HCT116 (cell line): ENCODE measurements around the gene STK11. TPM values are rescaled to one million over a fixed set of nuclear protein-coding genes. Genes with fewer than 3 reads are reported as not detected.

Source experiments
- ATAC-seq: fragments of 200-7000 bp; cut with Tn5 transposase; 2 replicates; pipeline ENCODE4 v1.9.1; 2020; ENCODE audit warnings: mild to moderate bottlenecking, moderate library complexity
- BruUV-seq: library from RNA; stranded (reverse); fragments of 400-500 nt; replicated peaks from 2 replicates; lab custom pipeline; 2021; lab: Mats Ljungman, UMichigan
- CTCF ChIA-PET: fragments of 300-600 bp; sonication (Branson Sonifier 250); formaldehyde crosslinking; loops from one replicate; lab custom pipeline; 2021; ENCODE audit warnings: antibody characterized with exemption; lab: Charles Lee
- POLR2A ChIA-PET: fragments of 300-600, 350-600 bp; sonication (Branson Sonifier 250); formaldehyde crosslinking; loops from one replicate; lab custom pipeline; 2021; ENCODE audit warnings: antibody characterized with exemption; lab: Charles Lee
- RAD21 ChIA-PET, 2 experiments: fragments of 300-600 bp; sonication (Branson Sonifier 250); formaldehyde crosslinking; loops; one replicate each; lab custom pipeline; 2023; ENCODE audit warnings: low total read pairs in 2 of 2; ENCODE audit not compliant: uncharacterized antibody in 2 of 2, unreplicated experiment in 2 of 2, low non-redundant PET in 1 of 2; lab: Charles Lee
- DNase-seq: peaks from one replicate; pipeline ENCODE4 v3.0.0-alpha.2; 2010; ENCODE audit warnings: low read depth, low spot score
- H2AFZ ChIP-seq: fragments of 200-600 bp; shearing (Covaris generic), sonication (generic); 2 replicates; pipeline ENCODE4 v1.6.1; 2017; ENCODE audit warnings: low read depth, mixed run types, mixed read lengths, antibody characterized with exemption, low read length; ENCODE audit not compliant: poor library complexity, severe bottlenecking
- H3K27ac ChIP-seq: 2 replicates; pipeline ENCODE4 v1.5.1; 2012; ENCODE audit warnings: low read depth, low read length
- H3K27me3 ChIP-seq: fragments of 200-600 bp; sonication (generic); 2 replicates; pipeline ENCODE4 v1.6.1; 2016; ENCODE audit warnings: mixed run types, low read length, mixed read lengths; ENCODE audit not compliant: insufficient read depth
- H3K36me3 ChIP-seq, 2 experiments: fragments of 200-500 bp in 1 of 2; fragments of 200-600 bp in 1 of 2; sonication (Bioruptor generic) in 1 of 2; sonication (generic) in 1 of 2; 2 replicates each; pipeline versions ENCODE4 v1.5.1 to v1.6.1; 2014 to 2016; ENCODE audit warnings: low read length in 2 of 2, inconsistent platforms in 1 of 2, mixed read lengths in 1 of 2, mixed run types in 1 of 2; ENCODE audit not compliant: insufficient read depth in 2 of 2, control insufficient read depth in 1 of 2
- H3K4me1 ChIP-seq, 2 experiments: fragments of 200-600 bp in 1 of 2; sonication (generic) in 1 of 2; 2 replicates each; pipeline versions ENCODE4 v1.5.1 to v1.6.1; 2012 to 2017; ENCODE audit warnings: low read length in 2 of 2, inconsistent platforms in 1 of 2, mild to moderate bottlenecking in 1 of 2, mixed read lengths in 1 of 2, mixed run types in 1 of 2, moderate library complexity in 1 of 2; ENCODE audit not compliant: insufficient read depth in 2 of 2, control insufficient read depth in 1 of 2
- H3K4me2 ChIP-seq: fragments of 200-600 bp; sonication (generic); 2 replicates; pipeline ENCODE4 v1.6.1; 2017; ENCODE audit warnings: mixed run types, low read length, mixed read lengths
- H3K4me3 ChIP-seq, 2 experiments: fragments of 200-600 bp in 1 of 2; sonication (generic) in 1 of 2; replicated peaks in 1 of 2; 2 replicates each; pipeline ENCODE4 v1.5.1; 2011 to 2016; ENCODE audit warnings: low read length in 2 of 2, control low read depth in 1 of 2, low read depth in 1 of 2, mild to moderate bottlenecking in 1 of 2, mixed read lengths in 1 of 2, mixed run types in 1 of 2
- H3K79me2 ChIP-seq: fragments of 200-600 bp; sonication (generic); 2 replicates; pipeline ENCODE4 v1.6.1; 2017; ENCODE audit warnings: mild to moderate bottlenecking, mixed run types, low read length, moderate library complexity, mixed read lengths; ENCODE audit not compliant: insufficient read depth
- H3K9ac ChIP-seq: fragments of 200-600 bp; sonication (generic); 2 replicates; pipeline ENCODE4 v1.6.1; 2016; ENCODE audit warnings: low read length, mixed read lengths
- H3K9me2 ChIP-seq: fragments of 200-600 bp; sonication (generic), shearing (Covaris generic); 2 replicates; pipeline ENCODE4 v1.6.1; 2017; ENCODE audit warnings: mixed run types, mild to moderate bottlenecking, moderate library complexity; ENCODE audit not compliant: insufficient read depth
- H3K9me3 ChIP-seq, 2 experiments: fragments of 200-500 bp in 1 of 2; fragments of 200-600 bp in 1 of 2; sonication (Bioruptor generic) in 1 of 2; sonication (generic) in 1 of 2; 2 replicates each; pipeline ENCODE4 v1.6.1; 2014 to 2017; ENCODE audit warnings: low read length in 2 of 2, mixed read lengths in 2 of 2, inconsistent platforms in 1 of 2, low read depth in 1 of 2, mild to moderate bottlenecking in 1 of 2, mixed run types in 1 of 2, moderate library complexity in 1 of 2; ENCODE audit not compliant: control insufficient read depth in 1 of 2, insufficient read depth in 1 of 2
- H4K20me1 ChIP-seq: fragments of 200-600 bp; sonication (generic), shearing (Covaris generic); 2 replicates; pipeline ENCODE4 v1.6.1; 2017; ENCODE audit warnings: mixed run types, mild to moderate bottlenecking, moderate library complexity; ENCODE audit not compliant: insufficient read depth
- CBX3 ChIP-seq: IDR thresholded peaks from 2 replicates; pipeline ENCODE4 v1.6.1; 2012; ENCODE audit warnings: low read depth
- CEBPB ChIP-seq: IDR thresholded peaks from 2 replicates; pipeline ENCODE4 v1.6.1; 2012; ENCODE audit warnings: low read depth
- EGR1 ChIP-seq: IDR thresholded peaks from 2 replicates; pipeline ENCODE4 v1.6.1; 2012; ENCODE audit warnings: low read depth
- ELF1 ChIP-seq: IDR thresholded peaks from 2 replicates; pipeline ENCODE4 v1.6.1; 2012; ENCODE audit warnings: low read depth, borderline replicate concordance
- EZH2 ChIP-seq: fragments of 200-600 bp; sonication (generic); IDR thresholded peaks from 2 replicates; pipeline ENCODE4 v1.6.1; 2017; ENCODE audit warnings: antibody characterized with exemption, mixed run types
- EZH2phosphoT487 ChIP-seq: fragments of 200-600 bp; IDR thresholded peaks from 2 replicates; pipeline ENCODE4 v1.6.1; 2018; ENCODE audit warnings: antibody characterized with exemption, borderline replicate concordance
- FOSL1 ChIP-seq: IDR thresholded peaks from 2 replicates; pipeline ENCODE4 v1.6.1; 2012; ENCODE audit warnings: low read depth
- JUND ChIP-seq: IDR thresholded peaks from 2 replicates; pipeline ENCODE4 v1.6.1; 2012
- POLR2A ChIP-seq: IDR thresholded peaks from 2 replicates; pipeline ENCODE4 v1.7.0; 2011; ENCODE audit warnings: borderline replicate concordance; ENCODE audit not compliant: insufficient read depth, insufficient read length; ENCODE audit errors: extremely low read depth
- POLR2AphosphoS5 ChIP-seq: IDR thresholded peaks from 2 replicates; pipeline ENCODE4 v1.6.1; 2011; ENCODE audit warnings: mild to moderate bottlenecking, low read depth, low read length, moderate library complexity
- RAD21 ChIP-seq: IDR thresholded peaks from 2 replicates; pipeline ENCODE4 v1.6.1; 2012; ENCODE audit warnings: low read depth, mild to moderate bottlenecking
- SIN3A ChIP-seq: IDR thresholded peaks from 2 replicates; pipeline ENCODE4 v1.6.1; 2012; ENCODE audit warnings: low read depth
- SP1 ChIP-seq: IDR thresholded peaks from 2 replicates; pipeline ENCODE4 v1.6.1; 2012; ENCODE audit warnings: low read depth
- SRF ChIP-seq: IDR thresholded peaks from 2 replicates; pipeline ENCODE4 v1.6.1; 2012; ENCODE audit warnings: low read depth
- TCF7L2 ChIP-seq: IDR thresholded peaks from 2 replicates; pipeline ENCODE4 v1.7.0; 2011; ENCODE audit warnings: borderline replicate concordance, inconsistent platforms; ENCODE audit not compliant: insufficient read depth, insufficient read length; ENCODE audit errors: extremely low read depth
- YY1 ChIP-seq: IDR thresholded peaks from 2 replicates; pipeline ENCODE4 v1.6.1; 2011; ENCODE audit warnings: low read length, low read depth, moderate library complexity, mild to moderate bottlenecking; ENCODE audit not compliant: insufficient replicate concordance; ENCODE audit errors: extremely low read depth
- ZFX ChIP-seq: fragments of 450-650 bp; IDR thresholded peaks from 2 replicates; pipeline ENCODE4 v1.6.1; 2017
- ZNF274 ChIP-seq: fragments of 200-500 bp; sonication (Bioruptor generic); IDR thresholded peaks from 2 replicates; pipeline ENCODE4 v1.6.1; 2014; ENCODE audit warnings: mild to moderate bottlenecking, low read depth, low read length, inconsistent platforms
- intact Hi-C: fragments of 100-400 bp; cut with micrococcal nuclease; formaldehyde crosslinking; loops from 2 replicates; pipeline ENCODE4 v1.10.0; 2022
- total RNA-seq: library from RNA; stranded (reverse); gene quantifications from one replicate; pipeline ENCODE4 v1.2.1, GENCODE V29; 2021; ENCODE audit not compliant: unreplicated experiment
- TF ChIP-seq, protein P1 (sequence below), 3 experiments: fragments of 200-600 bp in 1 of 3; sonication (generic) in 1 of 3; IDR thresholded peaks in 2 of 3; conservative IDR thresholded peaks in 1 of 3; 2 replicates each; pipeline ENCODE4 v1.5.1; 2012 to 2017; ENCODE audit warnings: low read depth in 2 of 3, low read length in 2 of 3, antibody characterized with exemption in 1 of 3, borderline replicate concordance in 1 of 3, control low read depth in 1 of 3, mild to moderate bottlenecking in 1 of 3, mixed read lengths in 1 of 3, mixed run types in 1 of 3, moderate library complexity in 1 of 3; ENCODE audit not compliant: insufficient read depth in 1 of 3
- TF ChIP-seq, protein P2 (sequence below): IDR thresholded peaks from 2 replicates; pipeline ENCODE4 v1.6.1; 2012
- TF ChIP-seq, protein P3 (sequence below): IDR thresholded peaks from 2 replicates; pipeline ENCODE4 v1.6.1; 2012; ENCODE audit warnings: low read depth
- TF ChIP-seq, protein P4 (sequence below): IDR thresholded peaks from 2 replicates; pipeline ENCODE4 v1.6.1; 2012

STK11 gene
- total RNA-seq, 1 experiment from 2014 or later: 86.9 TPM

DNA sequence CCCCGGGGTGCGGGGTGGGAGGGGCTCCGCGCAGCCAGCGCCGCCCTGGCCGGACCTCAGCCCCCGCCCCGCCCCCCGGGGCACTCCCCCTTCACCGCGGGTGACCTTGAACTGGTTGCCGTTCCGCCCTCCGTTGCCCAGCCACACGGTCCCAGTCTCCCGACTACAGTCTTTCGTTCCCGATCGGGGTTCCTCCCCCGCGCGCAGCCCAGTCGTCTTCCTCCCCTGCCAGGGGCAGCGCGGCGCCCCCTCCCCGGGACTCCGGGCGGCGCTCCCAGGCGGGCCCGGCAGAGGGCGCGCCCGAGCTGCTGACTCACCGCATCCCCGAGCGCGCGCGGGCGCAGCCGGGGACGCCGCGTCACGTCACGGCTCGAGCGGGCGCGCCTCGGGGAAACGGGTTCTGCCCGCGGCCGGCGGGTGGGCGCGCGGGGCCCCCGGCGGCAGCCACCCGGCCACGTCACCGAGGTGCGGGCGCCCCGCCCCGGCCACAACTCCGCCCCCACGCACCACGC, 43.3 kb downstream of the STK11 start:
- peak overlapping the region; percentile 99 for H3K9ac ChIP-seq
- no TSS peak for BruUV-seq
- H2AFZ ChIP-seq: no peak overlapping the region
- no peaks in the 10 kb centered on the region for H3K9me2 ChIP-seq
- RAD21 ChIA-PET: no interaction called here
- no peaks in the 10 kb centered on the region for H3K9me3 ChIP-seq
- peak overlapping the region; percentile 100 for H3K27ac ChIP-seq
- H3K4me2 ChIP-seq: peak overlapping the region; percentile 98
- ATAC-seq (peak; percentile 31), DNase-seq (no peak)
- no peaks in the 10 kb centered on the region for H3K27me3 ChIP-seq
- intact Hi-C loops: loop anchor here (1.0 to 10.0 kb wide), 3 partner anchors 17 to 454 kb away; partner anchors contain the start of genes CNN2, PTBP1, RNU6-2 and TMEM259
- peak overlapping the region; percentile 63 to 71 for H3K4me3 ChIP-seq
- peaks cover 8 to 24% of the 10 kb centered on the region in 2 experiments for H3K36me3 ChIP-seq
- POLR2A ChIA-PET: interaction anchor here (0.7 to 1.0 kb wide), 2 partner anchors 17 to 18 kb away, joined by 3 read pairs; no protein-coding TSS in a partner anchor
- H4K20me1 ChIP-seq: peaks cover 14% of the 10 kb centered on the region; the same call in 1 of the 2 replicates
- CTCF ChIA-PET: interaction anchor here (1.0 kb wide), 1 partner anchor 17 kb away, joined by 7 read pairs; no protein-coding TSS in a partner anchor
- peaks cover 47 to 74% of the 10 kb centered on the region in 2 experiments for H3K4me1 ChIP-seq
- peaks cover 58% of the 10 kb centered on the region for H3K79me2 ChIP-seq
- no peak for TF ChIP-seq JUND
- TF ChIP-seq SP1: no peak
- no peak for TF ChIP-seq CEBPB
- TF ChIP-seq, protein P1, sequence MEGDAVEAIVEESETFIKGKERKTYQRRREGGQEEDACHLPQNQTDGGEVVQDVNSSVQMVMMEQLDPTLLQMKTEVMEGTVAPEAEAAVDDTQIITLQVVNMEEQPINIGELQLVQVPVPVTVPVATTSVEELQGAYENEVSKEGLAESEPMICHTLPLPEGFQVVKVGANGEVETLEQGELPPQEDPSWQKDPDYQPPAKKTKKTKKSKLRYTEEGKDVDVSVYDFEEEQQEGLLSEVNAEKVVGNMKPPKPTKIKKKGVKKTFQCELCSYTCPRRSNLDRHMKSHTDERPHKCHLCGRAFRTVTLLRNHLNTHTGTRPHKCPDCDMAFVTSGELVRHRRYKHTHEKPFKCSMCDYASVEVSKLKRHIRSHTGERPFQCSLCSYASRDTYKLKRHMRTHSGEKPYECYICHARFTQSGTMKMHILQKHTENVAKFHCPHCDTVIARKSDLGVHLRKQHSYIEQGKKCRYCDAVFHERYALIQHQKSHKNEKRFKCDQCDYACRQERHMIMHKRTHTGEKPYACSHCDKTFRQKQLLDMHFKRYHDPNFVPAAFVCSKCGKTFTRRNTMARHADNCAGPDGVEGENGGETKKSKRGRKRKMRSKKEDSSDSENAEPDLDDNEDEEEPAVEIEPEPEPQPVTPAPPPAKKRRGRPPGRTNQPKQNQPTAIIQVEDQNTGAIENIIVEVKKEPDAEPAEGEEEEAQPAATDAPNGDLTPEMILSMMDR (IDR thresholded peaks at IDR 0.05 in 2 of 3, conservative IDR thresholded peaks at IDR 0.05 in 1 of 3; ENCODE audit: borderline replicate concordance in 1 of 3, insufficient read depth in 1 of 3, low read depth in 2 of 3, low read length in 2 of 3): peak in 2 of 3 experiments; percentile 69 to 75; a peak in 4 of 6 replicates
- TF ChIP-seq, protein P2, sequence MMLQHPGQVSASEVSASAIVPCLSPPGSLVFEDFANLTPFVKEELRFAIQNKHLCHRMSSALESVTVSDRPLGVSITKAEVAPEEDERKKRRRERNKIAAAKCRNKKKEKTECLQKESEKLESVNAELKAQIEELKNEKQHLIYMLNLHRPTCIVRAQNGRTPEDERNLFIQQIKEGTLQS: no peak
- TF ChIP-seq, protein P3, sequence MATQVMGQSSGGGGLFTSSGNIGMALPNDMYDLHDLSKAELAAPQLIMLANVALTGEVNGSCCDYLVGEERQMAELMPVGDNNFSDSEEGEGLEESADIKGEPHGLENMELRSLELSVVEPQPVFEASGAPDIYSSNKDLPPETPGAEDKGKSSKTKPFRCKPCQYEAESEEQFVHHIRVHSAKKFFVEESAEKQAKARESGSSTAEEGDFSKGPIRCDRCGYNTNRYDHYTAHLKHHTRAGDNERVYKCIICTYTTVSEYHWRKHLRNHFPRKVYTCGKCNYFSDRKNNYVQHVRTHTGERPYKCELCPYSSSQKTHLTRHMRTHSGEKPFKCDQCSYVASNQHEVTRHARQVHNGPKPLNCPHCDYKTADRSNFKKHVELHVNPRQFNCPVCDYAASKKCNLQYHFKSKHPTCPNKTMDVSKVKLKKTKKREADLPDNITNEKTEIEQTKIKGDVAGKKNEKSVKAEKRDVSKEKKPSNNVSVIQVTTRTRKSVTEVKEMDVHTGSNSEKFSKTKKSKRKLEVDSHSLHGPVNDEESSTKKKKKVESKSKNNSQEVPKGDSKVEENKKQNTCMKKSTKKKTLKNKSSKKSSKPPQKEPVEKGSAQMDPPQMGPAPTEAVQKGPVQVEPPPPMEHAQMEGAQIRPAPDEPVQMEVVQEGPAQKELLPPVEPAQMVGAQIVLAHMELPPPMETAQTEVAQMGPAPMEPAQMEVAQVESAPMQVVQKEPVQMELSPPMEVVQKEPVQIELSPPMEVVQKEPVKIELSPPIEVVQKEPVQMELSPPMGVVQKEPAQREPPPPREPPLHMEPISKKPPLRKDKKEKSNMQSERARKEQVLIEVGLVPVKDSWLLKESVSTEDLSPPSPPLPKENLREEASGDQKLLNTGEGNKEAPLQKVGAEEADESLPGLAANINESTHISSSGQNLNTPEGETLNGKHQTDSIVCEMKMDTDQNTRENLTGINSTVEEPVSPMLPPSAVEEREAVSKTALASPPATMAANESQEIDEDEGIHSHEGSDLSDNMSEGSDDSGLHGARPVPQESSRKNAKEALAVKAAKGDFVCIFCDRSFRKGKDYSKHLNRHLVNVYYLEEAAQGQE: no peak
- TF ChIP-seq, protein P4, sequence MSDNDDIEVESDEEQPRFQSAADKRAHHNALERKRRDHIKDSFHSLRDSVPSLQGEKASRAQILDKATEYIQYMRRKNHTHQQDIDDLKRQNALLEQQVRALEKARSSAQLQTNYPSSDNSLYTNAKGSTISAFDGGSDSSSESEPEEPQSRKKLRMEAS: no peak
- TF ChIP-seq RAD21: no peak
- peak; percentile 26; the same call in 1 of the 2 replicates for TF ChIP-seq POLR2AphosphoS5
- TF ChIP-seq EZH2: no peak
- TF ChIP-seq FOSL1: no peak
- no peak for TF ChIP-seq CBX3
- TF ChIP-seq EZH2phosphoT487: no peak
- TF ChIP-seq YY1: no peak
- peak; percentile 55 for TF ChIP-seq TCF7L2
- no peak for TF ChIP-seq SRF
- TF ChIP-seq ELF1: no peak
- TF ChIP-seq SIN3A: no peak
- no peak for TF ChIP-seq EGR1
- TF ChIP-seq ZFX: 0 out of 2 replicates have a peak, but pooled peaks have one; percentile 15
- TF ChIP-seq POLR2A: peak; percentile 22
- no peak for TF ChIP-seq ZNF274
